Sigmoid colon (tissue), 7 donors: ENCODE data around the gene APBB2. TPM values are rescaled to one million over a fixed set of nuclear protein-coding genes. Genes with fewer than 3 reads are reported as not detected.

Source experiments
- DNase-seq: peaks from one replicate; pipeline ENCODE4 v3.0.0-alpha.2; 2019
- H3K27ac ChIP-seq, 4 donors: fragments of 200-600 bp; sonication (generic); one replicate each; pipeline ENCODE4 v1.5.1; 2016 to 2019; ENCODE audit warnings: mild to moderate bottlenecking in 1 of 4
- H3K27me3 ChIP-seq, 3 donors: fragments of 200-600 bp; sonication (generic); one replicate each; pipeline ENCODE4 v1.5.1; 2019; ENCODE audit warnings: mild to moderate bottlenecking in 1 of 3
- H3K36me3 ChIP-seq, 4 donors: fragments of 200-600 bp; sonication (generic); one replicate each; pipeline ENCODE4 v1.5.1; 2016 to 2019
- H3K4me1 ChIP-seq, 4 donors: fragments of 200-600 bp; sonication (generic); one replicate each; pipeline ENCODE4 v1.5.1; 2017 to 2019
- H3K4me3 ChIP-seq, 4 donors: fragments of 200-600 bp; sonication (generic); one replicate each; pipeline ENCODE4 v1.5.1; 2017 to 2019; ENCODE audit warnings: mild to moderate bottlenecking in 2 of 4, moderate library complexity in 1 of 4
- H3K9me3 ChIP-seq, 4 donors: fragments of 200-600 bp in 3 of 4; sonication (generic) in 3 of 4; one replicate each; pipeline versions ENCODE4 v1.5.1 to v1.6.1; 2013 to 2019
- EP300 ChIP-seq, 4 donors: sonication (generic); formaldehyde crosslinking; IDR thresholded peaks; one replicate each; pipeline ENCODE4 v1.6.1; 2017; ENCODE audit warnings: antibody characterized with exemption in 4 of 4
- POLR2A ChIP-seq, 2 donors: fragments of 450-650 bp; IDR thresholded peaks; one replicate each; pipeline ENCODE4 v1.6.1; 2016; ENCODE audit warnings: antibody characterized with exemption in 2 of 2, mild to moderate bottlenecking in 2 of 2, moderate library complexity in 2 of 2
- POLR2AphosphoS5 ChIP-seq, 4 donors: sonication (generic); formaldehyde crosslinking; IDR thresholded peaks; one replicate each; pipeline ENCODE4 v1.6.1; 2017; ENCODE audit warnings: antibody characterized with exemption in 4 of 4
- WGBS, 2 donors: extraction: QIAGEN DNeasy Blood & Tissue Kit; methylation state at CpG; one replicate each; pipeline ENCODE4 v1.1.7; 2013; 5-methylcytosine and 5-hydroxymethylcytosine counted together
- intact Hi-C: fragments of 100-400 bp; cut with DNase I; formaldehyde crosslinking; loops from one replicate; pipeline ENCODE4 v1.15.1; 2023
- polyA plus RNA-seq, 3 donors: library from polyadenylated mRNA; stranded (reverse); fragments of 200-250 nt; gene quantifications; one replicate each; pipeline ENCODE4 v1.2.3, GENCODE V29; 2013
- total RNA-seq, 4 donors: library from RNA; depleted of rRNA; stranded (reverse); fragments of >200 nt; gene quantifications; one replicate each; pipeline ENCODE4 v1.1.0, GENCODE V29; 2016
- TF ChIP-seq, protein P1 (sequence below), 4 experiments: fragments of 450-650 bp in 3 of 4; fragments of 200-600 bp in 1 of 4; IDR thresholded peaks; one replicate each; pipeline ENCODE4 v1.5.1; 2016 to 2019; ENCODE audit warnings: antibody characterized with exemption in 4 of 4, mild to moderate bottlenecking in 3 of 4, moderate library complexity in 2 of 4
- donor health status: healthy with polysubstance abuse.
- donor health status: Bipolar disorder and iron deficiency.
- donor health status: healthy.

The APBB2 gene
- total and polyA plus RNA-seq, 7 donors = 7.8 to 108 (median 69.1) TPM

DNA sequence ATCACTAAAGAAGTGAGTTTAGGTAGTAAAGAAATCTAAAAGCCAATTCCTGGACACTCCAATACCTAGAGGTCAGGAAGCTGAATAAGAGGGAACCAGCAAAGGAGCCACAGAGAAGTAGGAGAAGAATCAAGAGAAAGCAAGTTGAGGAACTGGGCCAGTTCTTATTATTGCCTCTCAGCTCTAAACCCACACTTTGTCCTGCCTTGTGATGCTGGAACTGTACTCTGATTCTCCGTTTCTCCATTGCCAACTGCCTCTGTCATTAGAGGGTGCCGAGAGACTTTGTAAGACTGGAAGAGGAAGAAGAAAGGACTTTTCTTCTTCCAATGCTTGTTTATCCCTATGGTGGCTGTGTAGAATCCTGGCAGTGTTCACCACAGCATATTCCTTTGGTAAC, 426.0 kb downstream of the APBB2 start:
- no peaks in the 10 kb centered on the region for H3K36me3 ChIP-seq
- no peak for DNase-seq
- H3K27me3 ChIP-seq = no peaks in the 10 kb centered on the region
- intact Hi-C loops = no loop called here
- H3K4me1 ChIP-seq = no peaks in the 10 kb centered on the region
- 79 to 83% methylated on average over 2 of the region's 2 CpGs for WGBS, 2 donors
- TF ChIP-seq, protein P1, sequence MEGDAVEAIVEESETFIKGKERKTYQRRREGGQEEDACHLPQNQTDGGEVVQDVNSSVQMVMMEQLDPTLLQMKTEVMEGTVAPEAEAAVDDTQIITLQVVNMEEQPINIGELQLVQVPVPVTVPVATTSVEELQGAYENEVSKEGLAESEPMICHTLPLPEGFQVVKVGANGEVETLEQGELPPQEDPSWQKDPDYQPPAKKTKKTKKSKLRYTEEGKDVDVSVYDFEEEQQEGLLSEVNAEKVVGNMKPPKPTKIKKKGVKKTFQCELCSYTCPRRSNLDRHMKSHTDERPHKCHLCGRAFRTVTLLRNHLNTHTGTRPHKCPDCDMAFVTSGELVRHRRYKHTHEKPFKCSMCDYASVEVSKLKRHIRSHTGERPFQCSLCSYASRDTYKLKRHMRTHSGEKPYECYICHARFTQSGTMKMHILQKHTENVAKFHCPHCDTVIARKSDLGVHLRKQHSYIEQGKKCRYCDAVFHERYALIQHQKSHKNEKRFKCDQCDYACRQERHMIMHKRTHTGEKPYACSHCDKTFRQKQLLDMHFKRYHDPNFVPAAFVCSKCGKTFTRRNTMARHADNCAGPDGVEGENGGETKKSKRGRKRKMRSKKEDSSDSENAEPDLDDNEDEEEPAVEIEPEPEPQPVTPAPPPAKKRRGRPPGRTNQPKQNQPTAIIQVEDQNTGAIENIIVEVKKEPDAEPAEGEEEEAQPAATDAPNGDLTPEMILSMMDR (IDR thresholded peaks at IDR 0.05) = no peak
- no peak for TF ChIP-seq EP300 (IDR thresholded peaks at IDR 0.05)
- TF ChIP-seq POLR2AphosphoS5 (IDR thresholded peaks at IDR 0.05) = no peak
- no peak for TF ChIP-seq POLR2A (IDR thresholded peaks at IDR 0.05)
- no peak overlapping the region for H3K27ac ChIP-seq
- H3K9me3 ChIP-seq = no peaks in the 10 kb centered on the region
- no peak overlapping the region for H3K4me3 ChIP-seq

DNA sequence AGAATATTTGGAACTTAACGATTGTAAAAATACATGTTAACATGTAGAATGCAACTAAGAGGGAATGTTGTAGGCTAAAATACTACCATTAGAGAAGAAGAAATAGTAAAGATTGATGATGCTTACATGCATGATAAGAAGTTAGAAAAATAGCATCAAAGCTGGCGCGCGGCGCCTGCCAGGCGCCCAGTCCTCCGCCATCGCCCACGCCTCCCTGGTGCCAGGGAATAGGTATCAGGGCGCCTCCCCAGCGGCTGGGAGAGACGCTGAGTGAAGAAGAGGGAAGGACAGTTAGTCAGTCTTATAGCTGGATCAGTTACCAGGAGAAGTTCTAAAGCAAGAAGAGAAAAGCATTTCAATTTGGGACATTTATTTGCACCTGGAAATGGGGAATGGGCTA, 428.6 kb downstream of the APBB2 start:
- Histone ChIP-seq H3K27ac (no peak overlapping the region), H3K27me3 (no peaks in the 10 kb centered on the region), H3K36me3 (no peaks in the 10 kb centered on the region), H3K4me3 (no peak overlapping the region), H3K9me3 (no peaks in the 10 kb centered on the region), H3K4me1 (no peaks in the 10 kb centered on the region)
- WGBS, 2 donors = 98% methylated on average over 12 of the region's 12 CpGs
- no peak for DNase-seq
- intact Hi-C loops = no loop called here
- TF ChIP-seq, protein P1 (IDR thresholded peaks at IDR 0.05) = no peak

DNA sequence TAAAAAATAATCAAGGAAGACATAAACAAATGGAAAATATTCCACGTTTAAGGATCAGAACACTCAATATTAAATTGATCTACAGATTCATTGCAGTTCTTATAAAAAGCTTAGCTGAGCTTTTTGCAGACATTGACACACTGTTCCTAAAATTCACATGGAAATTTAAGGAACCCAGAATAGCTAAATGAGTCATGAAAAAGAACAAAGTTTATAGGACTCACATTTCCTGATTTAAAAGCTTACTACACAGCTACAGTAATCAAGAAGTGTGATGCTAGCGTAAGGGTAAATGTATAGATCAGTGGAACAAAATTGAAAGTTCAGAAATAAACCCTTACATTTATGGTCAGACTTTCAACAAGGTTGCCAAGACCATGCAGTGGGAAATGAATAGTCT, 431.5 kb downstream of the APBB2 start:
- no peak for DNase-seq
- no peak overlapping the region for H3K27ac ChIP-seq
- H3K4me1 ChIP-seq = no peaks in the 10 kb centered on the region
- H3K9me3 ChIP-seq = peaks cover 0 to 3% (median 0%) of the 10 kb centered on the region in 4 donors
- no peak overlapping the region for H3K4me3 ChIP-seq
- H3K27me3 ChIP-seq = no peaks in the 10 kb centered on the region
- H3K36me3 ChIP-seq = no peaks in the 10 kb centered on the region
- intact Hi-C loops = no loop called here
- TF ChIP-seq, protein P1 (IDR thresholded peaks at IDR 0.05) = no peak
- TF ChIP-seq POLR2AphosphoS5 (IDR thresholded peaks at IDR 0.05) (no peak), POLR2A (IDR thresholded peaks at IDR 0.05) (no peak), EP300 (IDR thresholded peaks at IDR 0.05) (no peak)
- whole genome bisulfite sequencing, 2 donors = 87 to 92% methylated on average over 2 of the region's 2 CpGs

DNA sequence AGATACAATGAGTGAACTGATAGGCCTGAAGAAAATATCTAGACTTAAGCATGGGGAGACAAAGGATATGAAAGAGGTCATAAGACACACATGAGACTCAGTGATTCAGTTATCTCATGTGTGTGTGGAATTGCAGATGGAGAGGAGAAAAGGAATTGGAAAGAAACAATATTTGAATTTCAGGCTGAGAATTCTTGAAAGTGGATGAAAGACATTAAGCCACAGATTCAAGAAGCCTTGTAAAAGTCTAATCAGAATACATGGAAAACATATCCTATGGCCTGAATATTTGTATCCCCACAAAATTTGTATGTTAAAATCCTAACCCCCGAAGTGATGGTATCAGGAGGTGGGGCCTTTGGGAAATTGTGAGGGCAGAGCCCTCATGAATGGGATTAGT, 436.3 kb downstream of the APBB2 start:
- Histone ChIP-seq H3K4me3 (no peak overlapping the region), H3K27me3 (no peaks in the 10 kb centered on the region), H3K27ac (no peak overlapping the region), H3K4me1 (no peaks in the 10 kb centered on the region), H3K36me3 (no peaks in the 10 kb centered on the region), H3K9me3 (peaks cover 0 to 4% (median 0%) of the 10 kb centered on the region in 4 donors)
- 93 to 98% methylated on average over 1 of the region's 1 CpG for WGBS, 2 donors
- DNase-seq = no peak
- TF ChIP-seq POLR2A (IDR thresholded peaks at IDR 0.05) (no peak), POLR2AphosphoS5 (IDR thresholded peaks at IDR 0.05) (no peak)
- intact Hi-C loops = no loop called here

DNA sequence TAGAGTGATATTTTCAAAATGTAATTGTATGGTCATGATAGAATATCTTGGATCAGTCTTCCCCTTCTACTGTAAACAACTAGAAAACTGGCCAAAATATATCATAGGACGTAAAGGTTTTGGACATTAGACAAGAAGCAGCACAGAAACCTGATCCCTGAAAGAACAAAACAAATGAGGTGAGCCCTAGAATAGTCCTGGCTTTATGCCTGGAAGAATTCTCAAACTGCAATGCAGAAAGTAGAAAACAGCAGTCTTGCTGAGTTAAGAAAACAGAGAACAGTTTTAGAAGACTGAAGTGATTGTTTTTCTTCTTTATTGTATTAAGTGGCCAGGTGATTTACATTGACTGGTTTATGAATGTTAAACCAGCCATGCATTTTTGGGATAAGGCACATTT, 445.1 kb downstream of the APBB2 start:
- intact Hi-C loops = no loop called here
- DNase-seq = no peak
- WGBS, 2 donors = 82 to 87% methylated on average over 1 of the region's 1 CpG
- no peak overlapping the region for H3K4me3 ChIP-seq
- TF ChIP-seq POLR2AphosphoS5 (IDR thresholded peaks at IDR 0.05) (no peak), EP300 (IDR thresholded peaks at IDR 0.05) (no peak), POLR2A (IDR thresholded peaks at IDR 0.05) (no peak)
- TF ChIP-seq, protein P1 (IDR thresholded peaks at IDR 0.05) = no peak
- H3K27ac ChIP-seq = no peak overlapping the region
- H3K27me3 ChIP-seq = no peaks in the 10 kb centered on the region
- H3K4me1 ChIP-seq = peaks cover 0 to 9% (median 3%) of the 10 kb centered on the region in 4 donors
- H3K36me3 ChIP-seq = no peaks in the 10 kb centered on the region
- H3K9me3 ChIP-seq = no peaks in the 10 kb centered on the region
